Activated CD4-positive, alpha-beta memory T cell treated with anti-CD3 and anti-CD28 coated beads, Interleukin-2, amount 10 ng/mL, durations not matched to agents 7 days and 5 days (primary cell): Measurements from ENCODE around the gene AP3D1. TPM values are rescaled to one million over a fixed set of nuclear protein-coding genes. Genes with fewer than 3 reads are reported as not detected.

Experiments used
- CTCF ChIA-PET: fragments of 350-600 bp; sonication (Branson Sonifier 250); formaldehyde crosslinking; loops from one replicate; lab custom pipeline; 2021; ENCODE audit warnings: antibody characterized with exemption, inconsistent platforms; lab: Charles Lee
- POLR2A ChIA-PET: fragments of 350-600 bp; sonication (Branson Sonifier 250); formaldehyde crosslinking; loops from one replicate; lab custom pipeline; 2021; ENCODE audit warnings: antibody characterized with exemption; lab: Charles Lee
- DNase-seq: peaks from one replicate; pipeline ENCODE4 v3.0.0-alpha.2; 2020
- H3K27ac Mint-ChIP-seq: one replicate; pipeline ENCODE4 v1.8.0; 2021; ENCODE audit warnings: mild to moderate bottlenecking, mixed read lengths
- H3K27me3 Mint-ChIP-seq: one replicate; pipeline ENCODE4 v1.8.0; 2021; ENCODE audit warnings: mixed read lengths
- H3K36me3 Mint-ChIP-seq: one replicate; pipeline ENCODE4 v1.8.0; 2021; ENCODE audit warnings: low read depth, mixed read lengths
- H3K4me1 Mint-ChIP-seq: one replicate; pipeline ENCODE4 v1.8.0; 2021; ENCODE audit warnings: mixed read lengths
- H3K4me3 Mint-ChIP-seq: one replicate; pipeline ENCODE4 v1.8.0; 2021; ENCODE audit warnings: mild to moderate bottlenecking, mixed read lengths
- H3K9me3 Mint-ChIP-seq: one replicate; pipeline ENCODE4 v1.8.0; 2021; ENCODE audit warnings: mixed read lengths
- total RNA-seq, 2 experiments: library from RNA; stranded (reverse); gene quantifications; one replicate each; pipeline ENCODE4 v1.2.3, GENCODE V29; 2021

Gene AP3D1
- total RNA-seq, 2 experiments from 2014 or later: 104 to 105 TPM

GRCh38 chr19:2126879-2127518, 24.4 kb downstream of the AP3D1 start:
- Mint-ChIP-seq H3K9me3 (no peaks in the 10 kb centered on the region), H3K27me3 (no peaks in the 10 kb centered on the region), H3K4me3 (no peak overlapping the region), H3K36me3 (peaks cover 40% of the 10 kb centered on the region), H3K27ac (no peak overlapping the region), H3K4me1 (no peaks in the 10 kb centered on the region)
- CTCF ChIA-PET: no interaction called here
- POLR2A ChIA-PET: no interaction called here
- DNase-seq: no peak

GRCh38 chr19:2123682-2124387, 27.5 kb downstream of the AP3D1 start:
- ChIA-PET CTCF (no interaction called here), POLR2A (interaction anchor here (0.5 to 0.7 kb wide), 2 partner anchors 27 to 39 kb away, joined by 3 to 5 read pairs; no protein-coding TSS in a partner anchor)
- Mint-ChIP-seq H3K36me3 (peaks cover 45% of the 10 kb centered on the region), H3K4me1 (no peaks in the 10 kb centered on the region), H3K27me3 (no peaks in the 10 kb centered on the region), H3K9me3 (no peaks in the 10 kb centered on the region), H3K27ac (no peak overlapping the region), H3K4me3 (no peak overlapping the region)
- peak; percentile 28 for DNase-seq

- Mint-ChIP-seq H3K4me1 (no peaks in the 10 kb centered on the region), H3K27ac (no peak overlapping the region), H3K4me3 (no peak overlapping the region), H3K27me3 (no peaks in the 10 kb centered on the region), H3K36me3 (peaks cover 53% of the 10 kb centered on the region), H3K9me3 (no peaks in the 10 kb centered on the region)
- CTCF ChIA-PET: no interaction called here
- no peak for DNase-seq
- POLR2A ChIA-PET: no interaction called here
Observed at GRCh38 chr19:2122982-2123381, 28.4 kb downstream of the AP3D1 start.

- Mint-ChIP-seq H3K27me3 (no peaks in the 10 kb centered on the region), H3K36me3 (peaks cover 53% of the 10 kb centered on the region), H3K27ac (no peak overlapping the region), H3K9me3 (no peaks in the 10 kb centered on the region), H3K4me3 (no peak overlapping the region), H3K4me1 (no peaks in the 10 kb centered on the region)
- CTCF ChIA-PET: no interaction called here
- POLR2A ChIA-PET: no interaction called here
- DNase-seq: no peak
Observed at GRCh38 chr19:2122251-2122650, 29.1 kb downstream of the AP3D1 start.

GRCh38 chr19:2121416-2122051, 29.8 kb downstream of the AP3D1 start:
- no peak overlapping the region for H3K4me3 Mint-ChIP-seq
- H3K27me3 Mint-ChIP-seq: no peaks in the 10 kb centered on the region
- POLR2A ChIA-PET: no interaction called here
- DNase-seq: no peak
- H3K4me1 Mint-ChIP-seq: no peaks in the 10 kb centered on the region
- H3K9me3 Mint-ChIP-seq: no peaks in the 10 kb centered on the region
- peaks cover 48% of the 10 kb centered on the region for H3K36me3 Mint-ChIP-seq
- CTCF ChIA-PET: no interaction called here
- no peak overlapping the region for H3K27ac Mint-ChIP-seq

GRCh38 chr19:2120821-2121220, 30.5 kb downstream of the AP3D1 start:
- CTCF ChIA-PET: no interaction called here

GRCh38 chr19:2119921-2120785, 31.2 kb downstream of the AP3D1 start:
- CTCF ChIA-PET: interaction anchor here (0.7 kb wide), 1 partner anchor 101 kb away, joined by 4 read pairs; no protein-coding TSS in a partner anchor
- no peak overlapping the region for H3K27ac Mint-ChIP-seq
- no peaks in the 10 kb centered on the region for H3K9me3 Mint-ChIP-seq
- H3K4me3 Mint-ChIP-seq: no peak overlapping the region
- H3K36me3 Mint-ChIP-seq: peaks cover 47% of the 10 kb centered on the region
- DNase-seq: no peak
- POLR2A ChIA-PET: no interaction called here
- no peaks in the 10 kb centered on the region for H3K27me3 Mint-ChIP-seq
- no peaks in the 10 kb centered on the region for H3K4me1 Mint-ChIP-seq

More at GRCh38 chr19:2120821-2121220, 30.5 kb downstream of the AP3D1 start:
- Mint-ChIP-seq H3K27ac (no peak overlapping the region), H3K9me3 (no peaks in the 10 kb centered on the region), H3K27me3 (no peaks in the 10 kb centered on the region), H3K36me3 (peaks cover 45% of the 10 kb centered on the region), H3K4me1 (no peaks in the 10 kb centered on the region), H3K4me3 (no peak overlapping the region)
- POLR2A ChIA-PET: no interaction called here
- DNase-seq: no peak

- CTCF ChIA-PET: no interaction called here
- POLR2A ChIA-PET: no interaction called here
- no peak overlapping the region for H3K4me3 Mint-ChIP-seq
- no peaks in the 10 kb centered on the region for H3K9me3 Mint-ChIP-seq
- H3K4me1 Mint-ChIP-seq: no peaks in the 10 kb centered on the region
- no peak for DNase-seq
- peaks cover 60% of the 10 kb centered on the region for H3K36me3 Mint-ChIP-seq
- H3K27ac Mint-ChIP-seq: no peak overlapping the region
- H3K27me3 Mint-ChIP-seq: no peaks in the 10 kb centered on the region
Observed at GRCh38 chr19:2118438-2118837, 32.9 kb downstream of the AP3D1 start.

GRCh38 chr19:2117215-2117960, 34.0 kb downstream of the AP3D1 start:
- H3K36me3 Mint-ChIP-seq: peaks cover 60% of the 10 kb centered on the region
- no peak for DNase-seq
- no peaks in the 10 kb centered on the region for H3K27me3 Mint-ChIP-seq
- CTCF ChIA-PET: no interaction called here
- POLR2A ChIA-PET: no interaction called here
- H3K9me3 Mint-ChIP-seq: no peaks in the 10 kb centered on the region
- no peaks in the 10 kb centered on the region for H3K4me1 Mint-ChIP-seq
- no peak overlapping the region for H3K27ac Mint-ChIP-seq
- no peak overlapping the region for H3K4me3 Mint-ChIP-seq

- ChIA-PET CTCF (no interaction called here), POLR2A (no interaction called here)
- no peaks in the 10 kb centered on the region for H3K27me3 Mint-ChIP-seq
- DNase-seq: no peak
- no peaks in the 10 kb centered on the region for H3K4me1 Mint-ChIP-seq
- peaks cover 62% of the 10 kb centered on the region for H3K36me3 Mint-ChIP-seq
- no peaks in the 10 kb centered on the region for H3K9me3 Mint-ChIP-seq
- no peak overlapping the region for H3K27ac Mint-ChIP-seq
- no peak overlapping the region for H3K4me3 Mint-ChIP-seq
Observed at GRCh38 chr19:2116507-2116906, 34.9 kb downstream of the AP3D1 start.

- no peak overlapping the region for H3K4me3 Mint-ChIP-seq
- H3K9me3 Mint-ChIP-seq: no peaks in the 10 kb centered on the region
- no peak overlapping the region for H3K27ac Mint-ChIP-seq
- no peaks in the 10 kb centered on the region for H3K27me3 Mint-ChIP-seq
- ChIA-PET POLR2A (no interaction called here), CTCF (no interaction called here)
- no peaks in the 10 kb centered on the region for H3K4me1 Mint-ChIP-seq
- H3K36me3 Mint-ChIP-seq: peaks cover 58% of the 10 kb centered on the region
- no peak for DNase-seq
Observed at GRCh38 chr19:2115911-2116426, 35.4 kb downstream of the AP3D1 start.

- H3K27ac Mint-ChIP-seq: no peak overlapping the region
- POLR2A ChIA-PET: no interaction called here
Observed at GRCh38 chr19:2115324-2115723, 36.0 kb downstream of the AP3D1 start.

More at GRCh38 chr19:2115324-2115723, 36.0 kb downstream of the AP3D1 start:
- Mint-ChIP-seq H3K4me1 (no peaks in the 10 kb centered on the region), H3K9me3 (no peaks in the 10 kb centered on the region), H3K36me3 (peaks cover 53% of the 10 kb centered on the region), H3K27me3 (no peaks in the 10 kb centered on the region), H3K4me3 (no peak overlapping the region)
- CTCF ChIA-PET: no interaction called here
- no peak for DNase-seq
